Neural progenitor cell (in vitro differentiated cells): ENCODE results near the gene ADAMTSL5. TPM values are rescaled to one million over a fixed set of nuclear protein-coding genes. Genes with fewer than 3 reads are reported as not detected.
"Not testable (repeated sequence)": the region's sequence is repeated elsewhere in the genome, so short reads cannot be mapped to it uniquely, and the experiment has no call there.

Experiments
- DNase-seq: peaks from one replicate; pipeline ENCODE4 v3.0.0-alpha.2; 2016; ENCODE audit warnings: low spot score
- H2AFZ ChIP-seq: fragments of 200-600 bp; sonication (generic); replicated peaks from 2 replicates; pipeline ENCODE4 v1.6.1; 2016; ENCODE audit warnings: antibody characterized with exemption
- H3F3A ChIP-seq: fragments of 200-600 bp; sonication (generic); 2 replicates; pipeline ENCODE4 v1.6.1; 2016; ENCODE audit warnings: antibody characterized with exemption, low read depth
- H3K27ac ChIP-seq: fragments of 200-600 bp; sonication (generic); 2 replicates; pipeline ENCODE4 v1.5.1; 2016; ENCODE audit warnings: mild to moderate bottlenecking
- H3K27me3 ChIP-seq: fragments of 200-600 bp; sonication (generic); 2 replicates; pipeline ENCODE4 v1.6.1; 2016; ENCODE audit warnings: mild to moderate bottlenecking, moderate library complexity
- H3K36me3 ChIP-seq: fragments of 200-600 bp; sonication (generic); 2 replicates; pipeline ENCODE4 v1.5.1; 2016
- H3K4me1 ChIP-seq: fragments of 200-600 bp; sonication (generic); 2 replicates; pipeline ENCODE4 v1.6.1; 2016; ENCODE audit warnings: mixed run types
- H3K4me2 ChIP-seq: fragments of 200-600 bp; sonication (generic); 2 replicates; pipeline ENCODE4 v1.6.1; 2016
- H3K4me3 ChIP-seq: fragments of 200-600 bp; sonication (generic); 2 replicates; pipeline ENCODE4 v1.5.1; 2016
- H3K79me2 ChIP-seq: fragments of 200-600 bp; sonication (generic); 2 replicates; pipeline ENCODE4 v1.6.1; 2016; ENCODE audit warnings: low read depth
- H3K9ac ChIP-seq: fragments of 200-600 bp; sonication (generic); 2 replicates; pipeline ENCODE4 v1.6.1; 2016
- H3K9me3 ChIP-seq: fragments of 200-600 bp; sonication (generic); 2 replicates; pipeline ENCODE4 v1.5.1; 2016; ENCODE audit warnings: low read depth
- H4K20me1 ChIP-seq: fragments of 200-600 bp; sonication (generic); 2 replicates; pipeline ENCODE4 v1.6.1; 2016; ENCODE audit warnings: low read depth
- H3K27ac Mint-ChIP-seq: 3 replicates; pipeline ENCODE4 v1.8.0; 2021; ENCODE audit warnings: mixed read lengths
- H3K27me3 Mint-ChIP-seq: 2 replicates; pipeline ENCODE4 v1.8.0; 2022; ENCODE audit warnings: low read depth, mild to moderate bottlenecking, inconsistent platforms, moderate library complexity, mixed read lengths; ENCODE audit not compliant: insufficient read depth
- H3K36me3 Mint-ChIP-seq: 3 replicates; pipeline ENCODE4 v1.8.0; 2021; ENCODE audit warnings: mixed read lengths
- H3K4me1 Mint-ChIP-seq: 3 replicates; pipeline ENCODE4 v1.8.0; 2021; ENCODE audit warnings: mixed read lengths
- H3K4me3 Mint-ChIP-seq: 3 replicates; pipeline ENCODE4 v1.8.0; 2021; ENCODE audit warnings: mild to moderate bottlenecking, moderate library complexity, mixed read lengths
- H3K9me3 Mint-ChIP-seq: 3 replicates; pipeline ENCODE4 v1.8.0; 2020; ENCODE audit warnings: mixed read lengths
- CTCF ChIP-seq: fragments of 200-600 bp; sonication (generic); IDR thresholded peaks from 2 replicates; pipeline ENCODE4 v1.5.1; 2017; ENCODE audit warnings: antibody characterized with exemption, mild to moderate bottlenecking
- EZH2 ChIP-seq: fragments of 200-600 bp; sonication (generic); IDR thresholded peaks from 2 replicates; pipeline ENCODE4 v1.6.1; 2017; ENCODE audit warnings: antibody characterized with exemption, mild to moderate bottlenecking, moderate library complexity
- EZH2phosphoT487 ChIP-seq: fragments of 200-600 bp; sonication (generic); IDR thresholded peaks from 2 replicates; pipeline ENCODE4 v1.6.1; 2017; ENCODE audit warnings: antibody characterized with exemption
- total RNA-seq: library from RNA; depleted of rRNA; stranded (reverse); fragments of >200 nt; gene quantifications from 2 replicates; pipeline ENCODE4 v1.2.3, GENCODE V29; 2015; ENCODE audit warnings: low replicate concordance

The ADAMTSL5 gene
- total RNA-seq, 1 donor from 2014 or later: 0.13 TPM

DNA sequence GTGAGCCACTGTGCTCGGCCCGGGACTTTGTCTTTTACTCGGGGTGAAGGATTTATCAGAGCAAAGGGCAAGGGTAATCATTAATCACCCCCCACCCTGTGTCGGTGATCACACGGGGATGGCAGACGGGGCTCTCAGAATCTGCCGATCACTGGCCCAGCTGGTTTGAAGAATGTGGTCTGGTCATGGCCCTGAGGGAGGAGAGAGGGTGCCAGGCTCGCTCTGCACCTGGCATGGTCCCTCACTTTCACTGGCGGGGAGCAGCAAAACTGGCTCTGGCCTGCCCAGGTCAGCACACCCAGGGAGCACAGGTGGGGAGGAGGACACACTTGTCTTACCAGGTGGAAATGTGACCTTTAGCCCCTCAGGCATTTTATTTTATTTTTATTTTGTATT, 11.6 kb downstream of the ADAMTSL5 start:
- Mint-ChIP-seq H3K27ac (no peak overlapping the region), H3K27me3 (peaks cover 20% of the 10 kb centered on the region), H3K4me1 (peaks cover 17% of the 10 kb centered on the region), H3K36me3 (peaks cover 1% of the 10 kb centered on the region), H3K9me3 (peaks cover 8% of the 10 kb centered on the region), H3K4me3 (peak overlapping the region; percentile 58)
- no peak overlapping the region for H3K4me2 ChIP-seq
- peaks cover 41% of the 10 kb centered on the region for H3K27me3 ChIP-seq
- H3K27ac ChIP-seq: no peak overlapping the region
- no peaks in the 10 kb centered on the region for H4K20me1 ChIP-seq
- no peak overlapping the region for H3K4me3 ChIP-seq
- H3K9me3 ChIP-seq: peaks cover 6% of the 10 kb centered on the region
- TF ChIP-seq CTCF (no peak), EZH2phosphoT487 (no peak), EZH2 (no peak)
- peaks cover 17% of the 10 kb centered on the region for H3F3A ChIP-seq
- no peaks in the 10 kb centered on the region for H3K79me2 ChIP-seq
- DNase-seq: no peak
- no peak overlapping the region for H2AFZ ChIP-seq
- H3K36me3 ChIP-seq: no peaks in the 10 kb centered on the region
- no peak overlapping the region for H3K9ac ChIP-seq
- peaks cover 3% of the 10 kb centered on the region for H3K4me1 ChIP-seq

DNA sequence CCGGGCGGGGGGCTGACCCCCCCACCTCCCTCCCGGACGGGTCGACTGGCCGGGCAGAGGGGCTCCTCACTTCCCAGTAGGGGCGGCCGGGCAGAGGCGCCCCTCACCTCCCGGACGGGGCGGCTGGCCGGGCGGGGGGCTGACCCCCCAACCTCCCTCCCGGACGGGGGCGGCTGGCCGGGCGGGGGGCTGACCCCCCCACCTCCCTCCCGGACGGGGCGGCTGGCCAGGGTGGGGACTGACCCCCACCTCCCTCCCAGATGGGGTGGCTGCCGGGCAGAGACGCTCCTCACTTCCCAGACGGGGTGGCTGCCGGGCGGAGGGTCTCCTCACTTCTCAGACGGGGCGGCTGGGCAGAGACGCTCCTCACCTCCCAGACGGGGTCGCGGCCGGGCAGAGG, 13.6 kb downstream of the ADAMTSL5 start:
- not testable (repeated sequence) for H3K9ac ChIP-seq, H3K79me2 ChIP-seq, H4K20me1 ChIP-seq, H3K9me3 ChIP-seq, H3K4me1 ChIP-seq, H3K4me3 ChIP-seq, H3K4me2 ChIP-seq, H3K4me3 Mint-ChIP-seq, DNase-seq, H3K27ac Mint-ChIP-seq, H3K36me3 Mint-ChIP-seq, H2AFZ ChIP-seq, H3K36me3 ChIP-seq, H3K9me3 Mint-ChIP-seq, H3K27ac ChIP-seq
- Mint-ChIP-seq H3K27me3 (peaks cover 15% of the 10 kb centered on the region), H3K4me1 (peaks cover 10% of the 10 kb centered on the region)
- Histone ChIP-seq H3K27me3 (peaks cover 27% of the 10 kb centered on the region), H3F3A (peaks cover 19% of the 10 kb centered on the region)

- peaks cover 18% of the 10 kb centered on the region for H3F3A ChIP-seq
- peaks cover 3% of the 10 kb centered on the region for H4K20me1 ChIP-seq
- H2AFZ ChIP-seq: no peak overlapping the region
- H3K4me2 ChIP-seq: no peak overlapping the region
- H3K79me2 ChIP-seq: no peaks in the 10 kb centered on the region
- no peak for DNase-seq
- H3K4me1 ChIP-seq: peaks cover 3% of the 10 kb centered on the region
- H3K4me3 Mint-ChIP-seq: peak overlapping the region; percentile 66
- no peak overlapping the region for H3K9ac ChIP-seq
- H3K27ac ChIP-seq: no peak overlapping the region
- TF ChIP-seq CTCF (no peak), EZH2phosphoT487 (no peak), EZH2 (no peak)
- H3K27me3 ChIP-seq: peaks cover 26% of the 10 kb centered on the region
- peaks cover 22% of the 10 kb centered on the region for H3K27me3 Mint-ChIP-seq
- H3K4me1 Mint-ChIP-seq: peaks cover 14% of the 10 kb centered on the region
- H3K36me3 Mint-ChIP-seq: peaks cover 1% of the 10 kb centered on the region
- no peak overlapping the region for H3K4me3 ChIP-seq
- H3K9me3 ChIP-seq: peaks cover 6% of the 10 kb centered on the region
- H3K9me3 Mint-ChIP-seq: peaks cover 4% of the 10 kb centered on the region
- H3K36me3 ChIP-seq: no peaks in the 10 kb centered on the region
- H3K27ac Mint-ChIP-seq: no peak overlapping the region
Measured at GRCh38 chr19:1497578-1498235, 15.1 kb downstream of the ADAMTSL5 start.

- Mint-ChIP-seq H3K27me3 (peaks cover 22% of the 10 kb centered on the region), H3K27ac (no peak overlapping the region), H3K4me3 (peak overlapping the region; percentile 36), H3K36me3 (peaks cover 1% of the 10 kb centered on the region), H3K9me3 (peaks cover 4% of the 10 kb centered on the region), H3K4me1 (peaks cover 16% of the 10 kb centered on the region)
- no peak for DNase-seq
- Histone ChIP-seq H3K27ac (no peak overlapping the region), H3K27me3 (peaks cover 27% of the 10 kb centered on the region), H3K4me1 (peaks cover 3% of the 10 kb centered on the region), H4K20me1 (peaks cover 6% of the 10 kb centered on the region), H3K4me2 (no peak overlapping the region), H3K4me3 (no peak overlapping the region), H2AFZ (no peak overlapping the region), H3F3A (peaks cover 10% of the 10 kb centered on the region), H3K9me3 (peaks cover 6% of the 10 kb centered on the region), H3K79me2 (no peaks in the 10 kb centered on the region), H3K9ac (no peak overlapping the region), H3K36me3 (no peaks in the 10 kb centered on the region)
- no peak for TF ChIP-seq EZH2
- no peak for TF ChIP-seq CTCF
- no peak for TF ChIP-seq EZH2phosphoT487
Measured at GRCh38 chr19:1496714-1497577, 15.9 kb downstream of the ADAMTSL5 start.
